Central memory CD8-positive, alpha-beta T cell (primary cell): ENCODE measurements around the gene FBXO4.

ENCODE experiments used
- ATAC-seq: fragments of 150-1000 bp; cut with Tn5 transposase; replicated peaks from 2 replicates; pipeline ENCODE4 v1.10.0; 2022; ENCODE audit warnings: mild to moderate bottlenecking, moderate FRiP score, moderate number of reproducible peaks; ENCODE audit not compliant: poor library complexity, severe bottlenecking; ENCODE audit errors: extremely low read depth
- DNase-seq, 2 donors: peaks; one replicate each; pipeline ENCODE4 v3.0.0; 2021; ENCODE audit warnings: low spot score in 2 of 2
- H3K27ac Mint-ChIP-seq: one replicate; pipeline ENCODE4 v1.8.0; 2022; ENCODE audit warnings: low read depth, mild to moderate bottlenecking, moderate library complexity, mixed read lengths
- H3K27me3 Mint-ChIP-seq: one replicate; pipeline ENCODE4 v1.8.0; 2022; ENCODE audit warnings: mixed read lengths
- H3K36me3 Mint-ChIP-seq: one replicate; pipeline ENCODE4 v1.8.0; 2022; ENCODE audit warnings: mild to moderate bottlenecking, moderate library complexity, mixed read lengths; ENCODE audit not compliant: insufficient read depth
- H3K4me1 Mint-ChIP-seq: one replicate; pipeline ENCODE4 v1.8.0; 2022; ENCODE audit warnings: mixed read lengths
- H3K4me3 Mint-ChIP-seq: one replicate; pipeline ENCODE4 v1.8.0; 2022; ENCODE audit warnings: mild to moderate bottlenecking, moderate library complexity, mixed read lengths
- H3K9me3 Mint-ChIP-seq: one replicate; pipeline ENCODE4 v1.8.0; 2022; ENCODE audit warnings: mixed read lengths

Gene FBXO4, protein sequence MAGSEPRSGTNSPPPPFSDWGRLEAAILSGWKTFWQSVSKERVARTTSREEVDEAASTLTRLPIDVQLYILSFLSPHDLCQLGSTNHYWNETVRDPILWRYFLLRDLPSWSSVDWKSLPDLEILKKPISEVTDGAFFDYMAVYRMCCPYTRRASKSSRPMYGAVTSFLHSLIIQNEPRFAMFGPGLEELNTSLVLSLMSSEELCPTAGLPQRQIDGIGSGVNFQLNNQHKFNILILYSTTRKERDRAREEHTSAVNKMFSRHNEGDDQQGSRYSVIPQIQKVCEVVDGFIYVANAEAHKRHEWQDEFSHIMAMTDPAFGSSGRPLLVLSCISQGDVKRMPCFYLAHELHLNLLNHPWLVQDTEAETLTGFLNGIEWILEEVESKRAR

DNA sequence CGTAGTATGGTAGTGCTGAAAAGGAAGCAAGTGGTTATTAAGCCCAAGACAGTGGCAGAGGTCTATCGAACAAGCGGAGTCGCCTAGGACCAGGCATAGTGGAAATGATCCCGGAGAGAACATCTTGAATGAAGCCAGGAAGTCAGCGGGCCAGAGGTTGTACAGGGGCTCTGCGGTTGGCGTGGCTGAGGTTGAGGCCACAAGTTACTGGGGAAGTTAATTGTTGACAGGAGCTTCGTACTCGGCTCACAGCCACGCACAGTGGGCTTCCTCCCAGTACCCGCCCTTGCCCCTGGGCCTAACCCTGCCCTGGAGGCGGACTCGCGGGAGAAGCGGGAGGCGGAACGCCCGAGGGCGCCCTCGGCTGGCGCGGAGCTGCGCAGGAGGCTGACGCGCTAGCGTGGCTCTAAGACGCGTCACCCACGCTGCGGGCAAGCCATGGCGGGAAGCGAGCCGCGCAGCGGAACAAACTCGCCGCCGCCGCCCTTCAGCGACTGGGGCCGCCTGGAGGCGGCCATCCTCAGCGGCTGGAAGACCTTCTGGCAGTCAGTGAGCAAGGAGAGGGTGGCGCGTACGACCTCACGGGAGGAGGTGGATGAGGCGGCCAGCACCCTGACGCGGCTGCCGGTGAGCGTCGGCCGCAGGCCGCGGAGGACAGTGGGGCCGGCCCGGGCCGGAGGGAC is at the start of gene FBXO4:
FBXO4 (plus strand) TSS at position 410 of the 683 bp plus-strand sequence; CDS start at position 439, 29 bp downstream.
- Mint-ChIP-seq H3K27me3 (no peaks in the 10 kb centered on the region), H3K9me3 (no peaks in the 10 kb centered on the region), H3K4me3 (peak within 1 kb of the TSS; percentile 77), H3K27ac (peak within 1 kb of the TSS; percentile 96), H3K4me1 (peaks cover 24% of the 10 kb centered on the region), H3K36me3 (peaks cover 9% of the 10 kb centered on the region)
- ATAC-seq = peak; percentile 92
- peak; percentile 84 to 86 for DNase-seq

DNA sequence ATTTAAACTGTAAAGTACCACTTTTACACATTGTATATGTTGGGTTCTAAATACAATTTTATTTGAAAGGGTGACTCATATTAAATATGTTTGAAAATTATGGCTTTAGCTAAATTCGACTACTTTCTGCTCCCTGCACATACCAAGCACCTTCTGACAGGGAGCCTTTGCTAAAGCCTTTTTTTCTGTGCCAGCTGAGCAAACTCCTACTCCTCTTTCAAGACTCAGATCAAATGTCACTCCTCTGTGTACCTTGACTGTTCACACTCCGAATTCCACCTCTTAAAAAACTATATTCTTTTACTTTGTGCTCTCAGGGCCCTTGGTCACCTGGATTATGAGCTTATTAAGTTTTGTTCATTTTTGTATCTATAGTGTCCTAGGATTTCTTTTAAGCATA is 48.4 kb upstream of the FBXO4 start:
- H3K4me1 Mint-ChIP-seq = no peaks in the 10 kb centered on the region
- no peak overlapping the region for H3K27ac Mint-ChIP-seq
- peaks cover 2% of the 10 kb centered on the region for H3K36me3 Mint-ChIP-seq
- DNase-seq (no peak), ATAC-seq (no peak)
- no peak overlapping the region for H3K4me3 Mint-ChIP-seq
- H3K27me3 Mint-ChIP-seq = peaks cover 16% of the 10 kb centered on the region
- no peaks in the 10 kb centered on the region for H3K9me3 Mint-ChIP-seq

DNA sequence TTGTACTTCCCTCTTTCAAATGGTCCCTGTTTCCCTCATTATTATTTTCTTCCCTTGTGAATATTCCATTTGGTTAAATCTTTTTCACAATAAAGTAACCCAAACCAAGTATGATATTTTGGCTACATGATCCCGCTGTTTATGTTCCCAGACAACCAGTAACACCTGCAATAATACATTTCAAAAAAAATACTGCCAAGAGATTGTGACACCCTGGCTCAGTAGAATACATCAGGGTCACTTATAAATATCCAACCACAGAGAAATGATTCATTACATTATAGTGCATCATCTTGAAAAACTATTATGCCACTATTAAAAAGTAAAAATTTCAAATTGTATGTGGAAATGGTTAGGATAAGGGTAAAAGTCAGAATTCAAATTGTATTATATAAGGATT is 47.7 kb upstream of the FBXO4 start:
- Mint-ChIP-seq H3K4me3 (no peak overlapping the region), H3K27me3 (peaks cover 16% of the 10 kb centered on the region)
- no peak for ATAC-seq

DNA sequence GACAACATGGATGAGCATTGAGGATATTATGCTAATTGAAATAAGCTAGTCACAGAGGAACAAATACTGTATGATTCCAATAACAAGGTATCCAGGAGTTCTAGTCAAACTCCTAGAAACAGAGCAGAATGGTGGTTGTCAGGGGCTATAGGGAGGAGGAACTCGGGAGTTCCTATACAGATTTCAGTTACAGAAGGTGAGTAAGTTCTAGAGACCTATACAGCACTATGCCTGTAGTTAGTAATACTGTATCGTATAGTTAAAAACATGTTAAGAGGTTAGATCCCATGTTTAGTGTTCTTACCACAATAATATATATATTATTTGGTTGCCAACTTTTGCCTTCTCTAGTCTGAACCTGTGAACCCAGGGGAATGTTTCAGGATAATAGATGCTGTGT is 46.9 kb upstream of the FBXO4 start:
- Mint-ChIP-seq H3K9me3 (no peaks in the 10 kb centered on the region), H3K4me1 (no peaks in the 10 kb centered on the region), H3K27ac (no peak overlapping the region), H3K36me3 (peaks cover 2% of the 10 kb centered on the region), H3K4me3 (no peak overlapping the region), H3K27me3 (peaks cover 16% of the 10 kb centered on the region)
- ATAC-seq = no peak
- no peak for DNase-seq

More for the DNA sequence above, 47.7 kb upstream of the FBXO4 start:
- DNase-seq = no peak
- Mint-ChIP-seq H3K27ac (no peak overlapping the region), H3K9me3 (no peaks in the 10 kb centered on the region), H3K36me3 (peaks cover 2% of the 10 kb centered on the region), H3K4me1 (no peaks in the 10 kb centered on the region)

DNA sequence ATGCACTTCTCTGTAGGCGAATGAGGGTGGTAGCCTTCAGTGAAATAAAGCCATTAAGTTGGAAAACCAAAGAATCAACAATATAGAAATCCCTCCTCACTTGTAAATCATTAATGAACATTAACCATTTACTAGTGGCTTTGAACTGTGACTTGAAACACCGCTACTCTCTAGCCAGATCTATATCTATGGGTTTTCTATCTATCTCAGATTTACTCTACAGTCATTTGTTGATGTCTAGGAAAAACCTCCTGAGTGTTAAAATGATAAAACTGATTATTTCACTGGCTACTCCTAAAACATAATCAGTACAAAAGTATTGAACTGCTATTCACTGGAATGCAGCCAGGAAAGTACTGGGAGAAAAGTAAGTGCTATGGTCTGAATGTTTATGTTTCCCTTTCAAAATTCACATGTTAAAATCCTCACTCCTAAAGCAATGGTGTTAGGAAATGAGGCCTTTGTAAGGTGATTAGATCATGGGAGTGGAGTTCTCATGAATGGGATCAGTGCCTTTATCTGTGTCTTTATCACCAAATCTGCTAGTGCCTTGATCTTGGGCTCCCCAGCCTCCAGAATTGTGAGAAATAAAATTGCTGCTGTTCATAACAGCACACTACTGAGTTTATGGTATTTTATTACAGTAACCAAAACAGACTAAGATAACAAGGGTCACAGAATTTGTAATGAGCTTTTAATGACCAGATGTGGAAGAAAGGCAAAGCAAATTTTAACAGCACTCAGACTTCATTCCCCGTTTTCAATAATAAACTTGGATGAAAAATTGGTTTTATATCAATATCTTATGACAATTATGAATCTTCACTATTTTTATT is 46.2 kb upstream of the FBXO4 start:
- Mint-ChIP-seq H3K27me3 (peaks cover 16% of the 10 kb centered on the region), H3K36me3 (peaks cover 2% of the 10 kb centered on the region), H3K4me3 (no peak overlapping the region), H3K9me3 (no peaks in the 10 kb centered on the region), H3K27ac (no peak overlapping the region), H3K4me1 (no peaks in the 10 kb centered on the region)
- no peak for ATAC-seq
- no peak for DNase-seq

DNA sequence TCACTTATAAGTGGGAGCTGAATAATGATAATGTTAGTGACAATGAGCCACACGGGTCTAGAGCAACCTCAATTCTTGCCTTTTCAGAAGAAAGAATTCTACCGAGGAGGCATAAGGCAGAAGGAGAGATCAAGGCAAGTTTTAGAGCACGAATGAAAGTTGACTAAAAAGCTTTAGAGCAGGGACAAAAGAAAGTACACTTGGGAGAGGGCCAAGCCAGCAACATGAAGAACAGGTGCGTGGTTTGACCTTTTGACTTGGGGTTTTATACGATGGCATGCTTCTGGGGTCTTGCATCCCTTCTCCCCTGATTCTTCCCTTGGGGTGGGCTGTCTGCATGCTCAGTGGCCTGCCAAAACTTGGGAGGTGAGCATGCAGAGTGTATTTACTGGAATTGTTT is 42.3 kb upstream of the FBXO4 start:
- ATAC-seq = no peak
- Mint-ChIP-seq H3K27me3 (peaks cover 25% of the 10 kb centered on the region), H3K27ac (no peak overlapping the region), H3K9me3 (no peaks in the 10 kb centered on the region), H3K4me3 (no peak overlapping the region), H3K36me3 (no peaks in the 10 kb centered on the region), H3K4me1 (no peaks in the 10 kb centered on the region)
- no peak for DNase-seq

DNA sequence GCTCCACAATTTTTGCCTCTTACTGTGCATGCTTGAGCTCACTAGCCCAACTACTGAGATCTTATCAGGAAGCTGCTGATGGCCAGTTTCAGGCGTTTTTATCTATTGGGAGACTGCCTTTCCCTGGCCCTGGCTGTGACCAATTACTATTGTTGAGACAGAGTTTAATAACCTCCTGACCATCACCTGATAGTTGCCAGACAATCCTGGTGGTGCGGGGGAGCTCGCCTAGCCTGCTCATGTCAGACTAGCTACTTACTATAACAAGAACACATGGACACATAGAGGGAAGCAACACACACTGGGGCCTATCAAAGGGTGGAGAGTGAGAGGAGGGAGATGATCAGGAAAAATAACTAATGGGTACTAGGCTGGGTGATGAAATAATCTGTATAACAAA is 41.8 kb upstream of the FBXO4 start:
- Mint-ChIP-seq H3K36me3 (no peaks in the 10 kb centered on the region), H3K27ac (no peak overlapping the region), H3K9me3 (no peaks in the 10 kb centered on the region), H3K4me3 (no peak overlapping the region), H3K27me3 (peaks cover 30% of the 10 kb centered on the region), H3K4me1 (no peaks in the 10 kb centered on the region)
- DNase-seq (no peak), ATAC-seq (no peak)

DNA sequence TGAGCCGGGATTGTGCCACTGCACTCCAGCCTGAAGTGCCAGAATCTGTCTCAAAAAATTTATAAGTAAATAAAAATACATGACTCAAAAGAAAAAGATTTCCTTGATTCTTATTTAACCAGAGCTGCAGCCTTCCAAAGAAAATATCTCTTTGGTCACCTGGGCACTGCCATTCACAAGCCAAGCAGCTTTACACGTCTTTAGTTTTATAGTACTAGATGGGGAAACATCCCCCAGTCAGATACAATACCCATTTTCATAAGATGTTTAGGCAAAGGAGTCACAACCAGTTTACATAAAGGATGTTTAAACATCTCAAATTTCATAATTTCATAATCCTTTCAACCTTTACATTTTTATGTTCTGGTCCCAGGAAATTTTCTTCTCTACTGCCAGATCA is 41.1 kb upstream of the FBXO4 start:
- DNase-seq = no peak
- Mint-ChIP-seq H3K4me3 (no peak overlapping the region), H3K36me3 (no peaks in the 10 kb centered on the region), H3K27ac (no peak overlapping the region), H3K4me1 (no peaks in the 10 kb centered on the region), H3K27me3 (peaks cover 30% of the 10 kb centered on the region), H3K9me3 (no peaks in the 10 kb centered on the region)
- ATAC-seq = no peak

DNA sequence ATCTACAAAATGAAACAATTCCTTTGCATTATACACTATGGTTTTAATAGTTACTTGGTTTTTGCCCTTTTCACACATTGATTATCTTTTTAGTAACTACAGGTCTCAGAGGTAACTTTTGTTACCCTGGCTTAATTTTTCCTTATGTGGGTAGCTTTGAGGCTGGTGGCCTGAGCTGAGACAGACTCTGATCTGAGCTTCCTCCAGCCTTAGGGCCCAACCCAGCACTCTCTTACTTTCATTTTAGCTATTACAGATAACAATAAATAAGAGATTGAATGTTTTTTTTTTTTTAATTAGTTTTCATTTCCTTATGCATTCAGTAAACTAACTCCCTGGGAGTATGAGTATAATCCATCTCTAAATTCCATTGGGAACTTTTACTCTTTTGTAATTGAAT is 39.8 kb upstream of the FBXO4 start:
- Mint-ChIP-seq H3K4me3 (no peak overlapping the region), H3K27ac (no peak overlapping the region), H3K36me3 (no peaks in the 10 kb centered on the region), H3K4me1 (no peaks in the 10 kb centered on the region), H3K9me3 (no peaks in the 10 kb centered on the region), H3K27me3 (peaks cover 30% of the 10 kb centered on the region)
- DNase-seq (no peak), ATAC-seq (no peak)

DNA sequence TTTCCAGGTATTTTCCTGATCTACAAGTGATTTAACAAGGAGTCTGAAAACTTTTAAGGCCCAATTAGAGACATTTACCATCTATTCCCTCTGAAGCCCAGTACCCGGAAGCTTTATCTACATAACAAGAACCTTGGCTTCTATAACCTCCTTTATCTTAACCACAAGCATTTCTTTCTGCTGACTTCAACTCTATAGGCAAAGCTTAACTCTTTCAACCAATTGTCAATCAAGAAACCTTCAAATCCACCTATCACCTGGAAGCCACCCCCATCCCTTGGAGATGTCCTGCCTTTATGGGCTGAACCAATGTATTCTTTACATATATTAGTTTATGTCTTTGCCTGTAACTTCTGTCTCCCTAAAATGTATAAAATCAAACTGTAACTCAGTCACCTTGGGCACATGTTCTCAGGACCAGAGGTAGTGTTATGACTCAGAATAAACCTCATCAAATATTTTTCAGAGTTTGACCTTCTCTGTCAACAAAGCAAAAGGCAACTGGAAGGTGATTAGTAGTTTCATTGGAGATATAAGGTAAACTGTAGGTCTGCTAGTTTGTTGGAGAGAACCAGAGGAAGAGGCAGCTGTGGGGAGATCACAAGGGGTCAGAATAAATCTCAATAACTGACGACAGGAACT is 33.9 kb upstream of the FBXO4 start:
- ATAC-seq = no peak
- Mint-ChIP-seq H3K27me3 (peaks cover 65% of the 10 kb centered on the region), H3K4me3 (no peak overlapping the region)

DNA sequence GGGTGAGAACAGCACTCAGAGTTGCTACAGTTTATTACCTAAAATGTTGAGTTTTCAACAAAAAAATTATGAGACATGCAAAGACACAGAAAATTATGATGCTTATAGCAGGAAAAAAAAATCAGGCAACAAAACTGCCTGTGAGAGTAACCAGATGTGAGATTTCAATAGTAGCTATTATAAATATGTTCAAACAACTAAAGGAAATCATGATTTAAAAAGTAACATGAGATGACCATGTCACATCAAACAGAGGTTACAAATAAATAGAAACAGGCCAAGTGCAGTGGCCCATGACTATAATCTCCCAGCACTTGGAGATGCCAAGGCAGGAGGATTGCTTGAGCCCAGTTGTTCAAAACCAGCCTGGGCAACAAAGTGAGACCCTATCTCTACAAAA is 33.0 kb upstream of the FBXO4 start:
- no peaks in the 10 kb centered on the region for H3K4me1 Mint-ChIP-seq
- no peak for DNase-seq
- H3K9me3 Mint-ChIP-seq = no peaks in the 10 kb centered on the region
- ATAC-seq = no peak
- peaks cover 72% of the 10 kb centered on the region for H3K27me3 Mint-ChIP-seq
- no peak overlapping the region for H3K4me3 Mint-ChIP-seq
- H3K36me3 Mint-ChIP-seq = no peaks in the 10 kb centered on the region
- H3K27ac Mint-ChIP-seq = no peak overlapping the region

More for the DNA sequence above, 33.9 kb upstream of the FBXO4 start:
- DNase-seq = no peak
- H3K9me3 Mint-ChIP-seq = no peaks in the 10 kb centered on the region
- H3K27ac Mint-ChIP-seq = no peak overlapping the region
- no peaks in the 10 kb centered on the region for H3K36me3 Mint-ChIP-seq
- no peaks in the 10 kb centered on the region for H3K4me1 Mint-ChIP-seq

DNA sequence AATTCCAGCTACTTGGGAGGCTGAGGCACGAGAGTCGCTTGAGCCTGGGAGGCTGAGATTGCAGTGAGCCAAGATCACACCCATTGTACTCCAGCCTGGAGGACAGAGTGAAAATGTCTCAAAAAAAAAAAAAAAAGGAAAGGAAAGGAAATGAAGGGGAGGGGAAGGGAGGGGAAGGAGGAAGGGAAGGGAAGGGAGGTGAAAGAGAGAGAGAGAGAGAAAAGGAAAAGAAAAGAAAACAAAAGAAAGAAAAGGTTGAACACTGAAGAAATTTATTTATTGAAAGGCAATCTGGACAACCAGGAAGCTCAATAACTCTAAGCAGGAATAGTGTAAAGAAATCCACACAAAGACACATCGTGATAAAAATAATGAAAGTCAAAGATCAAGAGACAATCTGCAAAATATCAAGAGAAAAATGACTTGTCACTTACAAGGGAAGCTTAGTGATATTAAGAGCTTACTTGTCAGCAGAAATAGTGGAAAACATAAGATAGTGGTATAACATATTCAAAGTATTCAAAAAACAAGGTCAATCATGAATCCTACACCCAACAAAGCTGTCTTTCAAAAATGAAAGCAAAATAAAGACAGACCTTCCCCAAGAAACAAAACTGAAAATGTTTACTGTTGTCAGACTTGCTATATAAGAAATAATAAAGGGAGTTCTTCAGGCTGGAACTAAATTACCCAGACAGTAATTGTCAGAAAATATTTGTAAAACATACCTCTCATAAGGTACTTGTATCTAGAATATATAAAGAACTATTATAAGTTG is 31.8 kb upstream of the FBXO4 start:
- DNase-seq (no peak), ATAC-seq (no peak)
- peaks cover 70% of the 10 kb centered on the region for H3K27me3 Mint-ChIP-seq
- H3K4me1 Mint-ChIP-seq = no peaks in the 10 kb centered on the region
- no peaks in the 10 kb centered on the region for H3K36me3 Mint-ChIP-seq
- no peak overlapping the region for H3K4me3 Mint-ChIP-seq
- H3K27ac Mint-ChIP-seq = peak overlapping the region; percentile 56
- H3K9me3 Mint-ChIP-seq = no peaks in the 10 kb centered on the region
